GM12874 (cell line): Measurements from ENCODE around the gene EPGN.

Source experiments
- TF ChIP-seq, protein P1 (sequence below): IDR thresholded peaks from 2 replicates; pipeline ENCODE4 v1.5.1; 2011; ENCODE audit warnings: low read depth, mild to moderate bottlenecking, control low read depth, low read length, moderate library complexity; ENCODE audit not compliant: insufficient read depth

Gene EPGN

DNA sequence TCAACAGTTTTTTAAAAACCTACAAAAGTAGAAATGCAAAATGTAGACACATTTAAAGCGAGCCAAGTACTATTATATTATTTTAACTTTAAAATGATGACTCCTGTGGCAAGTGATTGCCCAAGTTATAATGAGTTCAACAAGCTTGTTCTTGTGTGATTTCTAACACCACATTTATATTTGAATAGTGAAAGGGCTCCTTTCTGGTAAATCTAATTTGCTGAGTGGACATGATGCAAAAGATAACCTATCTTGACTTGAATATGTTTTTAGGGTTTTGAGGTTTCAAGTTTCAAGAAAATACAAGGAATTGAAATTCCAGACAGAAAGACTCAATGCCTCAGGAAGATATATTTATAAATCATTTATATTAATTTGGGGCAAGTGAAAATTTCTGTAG, 1.1 kb upstream of the EPGN start:
- TF ChIP-seq, protein P1, sequence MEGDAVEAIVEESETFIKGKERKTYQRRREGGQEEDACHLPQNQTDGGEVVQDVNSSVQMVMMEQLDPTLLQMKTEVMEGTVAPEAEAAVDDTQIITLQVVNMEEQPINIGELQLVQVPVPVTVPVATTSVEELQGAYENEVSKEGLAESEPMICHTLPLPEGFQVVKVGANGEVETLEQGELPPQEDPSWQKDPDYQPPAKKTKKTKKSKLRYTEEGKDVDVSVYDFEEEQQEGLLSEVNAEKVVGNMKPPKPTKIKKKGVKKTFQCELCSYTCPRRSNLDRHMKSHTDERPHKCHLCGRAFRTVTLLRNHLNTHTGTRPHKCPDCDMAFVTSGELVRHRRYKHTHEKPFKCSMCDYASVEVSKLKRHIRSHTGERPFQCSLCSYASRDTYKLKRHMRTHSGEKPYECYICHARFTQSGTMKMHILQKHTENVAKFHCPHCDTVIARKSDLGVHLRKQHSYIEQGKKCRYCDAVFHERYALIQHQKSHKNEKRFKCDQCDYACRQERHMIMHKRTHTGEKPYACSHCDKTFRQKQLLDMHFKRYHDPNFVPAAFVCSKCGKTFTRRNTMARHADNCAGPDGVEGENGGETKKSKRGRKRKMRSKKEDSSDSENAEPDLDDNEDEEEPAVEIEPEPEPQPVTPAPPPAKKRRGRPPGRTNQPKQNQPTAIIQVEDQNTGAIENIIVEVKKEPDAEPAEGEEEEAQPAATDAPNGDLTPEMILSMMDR: no peak

DNA sequence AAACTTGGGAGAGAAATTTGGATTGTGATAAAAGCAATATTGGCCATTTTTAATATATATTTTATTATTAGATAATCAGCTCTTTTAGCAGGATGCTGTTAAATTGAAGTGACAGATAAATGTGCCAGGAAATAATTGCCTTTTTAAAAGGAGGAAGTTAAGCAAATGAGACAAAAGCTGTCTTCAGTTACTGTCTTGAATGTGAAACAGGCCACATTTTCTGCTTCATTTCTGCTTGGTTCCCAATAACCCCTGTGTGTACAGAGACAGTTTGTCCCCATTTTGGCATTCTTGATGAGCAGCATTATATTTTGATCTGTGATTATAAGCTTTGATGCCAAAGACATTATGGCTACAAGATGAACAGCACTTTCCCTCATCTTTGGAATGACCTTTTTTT, 953 bp downstream of the EPGN start:
- TF ChIP-seq, protein P1: no peak

DNA sequence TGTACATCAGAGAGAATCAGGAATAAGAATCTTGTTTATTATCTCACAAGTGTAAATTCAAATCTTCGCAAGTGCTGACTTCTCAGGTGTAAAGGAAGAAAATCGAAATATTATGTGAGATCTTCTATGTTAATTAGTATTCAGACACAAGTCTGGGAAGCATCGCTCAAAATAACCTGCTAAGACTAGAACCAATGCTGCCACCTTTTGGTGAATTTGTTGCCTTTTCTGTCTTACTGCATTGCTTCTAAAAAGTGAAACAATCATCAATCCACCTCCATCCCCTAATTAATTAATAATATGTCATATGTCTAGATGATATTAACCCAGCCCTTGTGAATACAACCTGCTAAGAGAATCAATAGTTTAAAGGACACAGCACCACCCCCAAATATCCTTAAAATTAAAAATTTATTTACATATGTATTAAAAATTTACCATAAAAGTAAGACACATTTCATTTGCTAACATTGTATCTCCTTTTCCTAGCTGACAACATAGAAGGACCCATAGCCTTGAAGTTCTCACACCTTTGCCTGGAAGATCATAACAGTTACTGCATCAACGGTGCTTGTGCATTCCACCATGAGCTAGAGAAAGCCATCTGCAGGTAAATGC, 3.5 kb downstream of the EPGN start:
- TF ChIP-seq, protein P1: peak; percentile 45; the same call in 1 of the 2 replicates

DNA sequence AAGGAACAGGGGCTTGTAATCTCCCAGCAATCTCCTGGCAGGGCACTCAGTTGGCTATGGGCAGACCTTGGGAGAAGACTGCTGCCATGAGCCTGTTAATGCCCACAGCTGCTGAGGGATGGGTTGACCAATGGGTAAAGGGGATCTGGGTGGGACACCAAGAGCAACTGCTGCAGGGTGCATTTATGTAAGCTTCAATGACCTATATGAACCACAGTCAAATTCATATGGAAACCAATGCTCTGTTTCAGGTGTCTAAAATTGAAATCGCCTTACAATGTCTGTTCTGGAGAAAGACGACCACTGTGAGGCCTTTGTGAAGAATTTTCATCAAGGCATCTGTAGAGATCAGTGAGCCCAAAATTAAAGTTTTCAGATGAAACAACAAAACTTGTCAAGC, 6.1 kb downstream of the EPGN start:
- TF ChIP-seq, protein P1: no peak

DNA sequence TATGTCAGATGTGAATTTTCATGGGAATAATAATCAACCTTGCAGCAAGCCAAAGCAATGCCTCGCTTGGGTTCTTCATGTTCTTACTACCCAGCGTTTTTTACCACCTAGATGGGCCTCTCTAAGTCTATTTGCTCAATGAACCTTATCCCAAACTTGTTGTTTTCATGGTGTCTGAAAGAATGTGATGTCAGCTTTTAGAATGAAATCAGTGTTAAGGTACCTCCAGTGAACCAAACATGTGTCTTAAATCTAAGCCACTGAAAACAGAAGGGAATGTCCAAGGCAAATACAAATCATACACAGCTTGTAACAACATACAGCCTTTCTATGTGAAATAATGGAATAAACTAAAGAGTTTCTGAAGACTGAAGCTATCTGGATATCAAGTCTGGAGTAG, 6.7 kb downstream of the EPGN start:
- TF ChIP-seq, protein P1: no peak

DNA sequence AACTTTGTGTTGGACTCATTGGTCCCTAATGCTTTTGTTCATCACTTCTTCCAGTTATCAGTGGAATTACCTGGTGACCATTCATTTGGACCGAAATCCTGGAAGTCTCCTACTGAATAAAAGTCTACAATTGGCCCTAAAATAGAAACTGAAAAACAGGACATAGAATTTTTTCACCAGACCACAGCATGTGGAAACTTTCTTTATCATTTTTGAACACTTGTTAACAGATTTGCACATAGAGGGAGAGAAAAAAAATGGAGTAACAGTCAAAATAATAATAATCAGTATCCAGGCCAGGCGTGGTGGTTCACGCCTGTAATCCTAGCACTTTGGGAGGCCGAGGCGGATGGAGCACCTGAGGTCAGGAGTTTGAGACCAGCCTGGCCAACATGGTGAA, 7.1 kb downstream of the EPGN start:
- TF ChIP-seq, protein P1: no peak

DNA sequence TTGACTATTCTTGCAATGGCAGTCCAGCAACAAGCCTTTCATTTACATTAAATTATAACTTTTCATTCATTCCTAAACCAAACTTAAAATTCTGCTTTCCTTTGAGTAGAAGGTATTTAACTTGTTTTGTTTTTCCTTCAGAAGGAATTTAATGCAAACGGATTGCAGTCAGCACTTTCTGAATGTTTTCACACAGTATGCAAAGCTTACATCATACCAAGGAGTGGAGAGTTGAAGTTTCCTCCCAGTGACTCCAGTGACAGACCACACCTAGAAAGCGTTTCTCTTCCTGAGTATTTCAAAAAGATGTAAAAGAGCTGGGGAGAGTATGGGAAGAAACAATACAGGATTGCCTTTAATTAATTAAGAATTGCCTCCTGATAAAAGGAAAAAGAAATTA, 8.1 kb downstream of the EPGN start:
- TF ChIP-seq, protein P1: no peak
